Measurements from ENCODE around the gene GNB1L.
A peak's percentile ranks its signal among the peaks of the same experiment; 100 is the strongest.

Gene GNB1L

GRCh38 chr22:19848298-19849224 lies 6.1 kb downstream of the GNB1L start:
- no peak overlapping the region for H3K9ac ChIP-seq (ENCODE audit: low read length)

GRCh38 chr22:19847345-19847632 lies 7.4 kb downstream of the GNB1L start:
- Histone ChIP-seq H3K27me3 (ENCODE audit: control insufficient read depth, insufficient read depth, low read length) (no peaks in the 10 kb centered on the region), H3K36me3 (ENCODE audit: control insufficient read depth, insufficient read depth, low read length) (peaks cover 21% of the 10 kb centered on the region), H3K27ac (ENCODE audit: low read depth, low read length) (no peak overlapping the region), H3K9ac (ENCODE audit: low read length) (no peak overlapping the region), H3K4me3 (ENCODE audit: low read length) (no peak overlapping the region), H3K4me1 (ENCODE audit: control insufficient read depth, insufficient read depth, low read length) (no peaks in the 10 kb centered on the region)

More at GRCh38 chr22:19848298-19849224, 6.1 kb downstream of the GNB1L start:
- Histone ChIP-seq H3K27ac (ENCODE audit: low read depth, low read length) (no peak overlapping the region), H3K27me3 (ENCODE audit: control insufficient read depth, insufficient read depth, low read length) (no peaks in the 10 kb centered on the region), H3K36me3 (ENCODE audit: control insufficient read depth, insufficient read depth, low read length) (peaks cover 23% of the 10 kb centered on the region), H3K4me1 (ENCODE audit: control insufficient read depth, insufficient read depth, low read length) (peaks cover 9% of the 10 kb centered on the region), H3K4me3 (ENCODE audit: low read length) (no peak overlapping the region)

- no peaks in the 10 kb centered on the region for H3K27me3 ChIP-seq (ENCODE audit: control insufficient read depth, insufficient read depth, low read length)
- no peak overlapping the region for H3K27ac ChIP-seq (ENCODE audit: low read depth, low read length)
- H3K4me3 ChIP-seq (ENCODE audit: low read length), result no peak overlapping the region
- H3K4me1 ChIP-seq (ENCODE audit: control insufficient read depth, insufficient read depth, low read length), result no peaks in the 10 kb centered on the region
- no peak overlapping the region for H3K9ac ChIP-seq (ENCODE audit: low read length)
- H3K36me3 ChIP-seq (ENCODE audit: control insufficient read depth, insufficient read depth, low read length), result peaks cover 16% of the 10 kb centered on the region
Measured at GRCh38 chr22:19846620-19847344, 7.9 kb downstream of the GNB1L start.

GRCh38 chr22:19845054-19845722 lies 9.5 kb downstream of the GNB1L start:
- Histone ChIP-seq H3K4me3 (ENCODE audit: low read length) (no peak overlapping the region), H3K27me3 (ENCODE audit: control insufficient read depth, insufficient read depth, low read length) (no peaks in the 10 kb centered on the region), H3K27ac (ENCODE audit: low read depth, low read length) (no peak overlapping the region), H3K9ac (ENCODE audit: low read length) (no peak overlapping the region), H3K36me3 (ENCODE audit: control insufficient read depth, insufficient read depth, low read length) (peaks cover 1% of the 10 kb centered on the region), H3K4me1 (ENCODE audit: control insufficient read depth, insufficient read depth, low read length) (no peaks in the 10 kb centered on the region)

- no peaks in the 10 kb centered on the region for H3K36me3 ChIP-seq (ENCODE audit: control insufficient read depth, insufficient read depth, low read length)
- H3K9ac ChIP-seq (ENCODE audit: low read length), result no peak overlapping the region
- no peak overlapping the region for H3K4me3 ChIP-seq (ENCODE audit: low read length)
- no peak overlapping the region for H3K27ac ChIP-seq (ENCODE audit: low read depth, low read length)
- no peaks in the 10 kb centered on the region for H3K27me3 ChIP-seq (ENCODE audit: control insufficient read depth, insufficient read depth, low read length)
- no peaks in the 10 kb centered on the region for H3K4me1 ChIP-seq (ENCODE audit: control insufficient read depth, insufficient read depth, low read length)
Measured at GRCh38 chr22:19844377-19845053, 10.2 kb downstream of the GNB1L start.

- no peaks in the 10 kb centered on the region for H3K4me1 ChIP-seq (ENCODE audit: control insufficient read depth, insufficient read depth, low read length)
- H3K27me3 ChIP-seq (ENCODE audit: control insufficient read depth, insufficient read depth, low read length), result no peaks in the 10 kb centered on the region
- H3K27ac ChIP-seq (ENCODE audit: low read depth, low read length), result peak overlapping the region; percentile 18
- H3K4me3 ChIP-seq (ENCODE audit: low read length), result no peak overlapping the region
- H3K36me3 ChIP-seq (ENCODE audit: control insufficient read depth, insufficient read depth, low read length), result no peaks in the 10 kb centered on the region
- no peak overlapping the region for H3K9ac ChIP-seq (ENCODE audit: low read length)
Measured at GRCh38 chr22:19843857-19844376, 10.8 kb downstream of the GNB1L start.

GRCh38 chr22:19843107-19843856 lies 11.4 kb downstream of the GNB1L start:
- Histone ChIP-seq H3K4me3 (ENCODE audit: low read length) (no peak overlapping the region), H3K27ac (ENCODE audit: low read depth, low read length) (no peak overlapping the region), H3K36me3 (ENCODE audit: control insufficient read depth, insufficient read depth, low read length) (no peaks in the 10 kb centered on the region), H3K9ac (ENCODE audit: low read length) (no peak overlapping the region), H3K27me3 (ENCODE audit: control insufficient read depth, insufficient read depth, low read length) (no peaks in the 10 kb centered on the region), H3K4me1 (ENCODE audit: control insufficient read depth, insufficient read depth, low read length) (no peaks in the 10 kb centered on the region)

- no peak overlapping the region for H3K27ac ChIP-seq (ENCODE audit: low read depth, low read length)
- H3K4me3 ChIP-seq (ENCODE audit: low read length), result no peak overlapping the region
- H3K27me3 ChIP-seq (ENCODE audit: control insufficient read depth, insufficient read depth, low read length), result no peaks in the 10 kb centered on the region
- no peak overlapping the region for H3K9ac ChIP-seq (ENCODE audit: low read length)
- H3K4me1 ChIP-seq (ENCODE audit: control insufficient read depth, insufficient read depth, low read length), result no peaks in the 10 kb centered on the region
- no peaks in the 10 kb centered on the region for H3K36me3 ChIP-seq (ENCODE audit: control insufficient read depth, insufficient read depth, low read length)
Measured at GRCh38 chr22:19842393-19843106, 12.1 kb downstream of the GNB1L start.

- Histone ChIP-seq H3K4me3 (ENCODE audit: low read length) (no peak overlapping the region), H3K27me3 (ENCODE audit: control insufficient read depth, insufficient read depth, low read length) (no peaks in the 10 kb centered on the region), H3K27ac (ENCODE audit: low read depth, low read length) (no peak overlapping the region), H3K4me1 (ENCODE audit: control insufficient read depth, insufficient read depth, low read length) (no peaks in the 10 kb centered on the region), H3K36me3 (ENCODE audit: control insufficient read depth, insufficient read depth, low read length) (no peaks in the 10 kb centered on the region), H3K9ac (ENCODE audit: low read length) (no peak overlapping the region)
Measured at GRCh38 chr22:19841641-19842392, 12.9 kb downstream of the GNB1L start.

GRCh38 chr22:19840955-19841640 lies 13.6 kb downstream of the GNB1L start:
- no peak overlapping the region for H3K4me3 ChIP-seq (ENCODE audit: low read length)
- H3K27ac ChIP-seq (ENCODE audit: low read depth, low read length), result no peak overlapping the region
- no peaks in the 10 kb centered on the region for H3K36me3 ChIP-seq (ENCODE audit: control insufficient read depth, insufficient read depth, low read length)
- no peak overlapping the region for H3K9ac ChIP-seq (ENCODE audit: low read length)
- no peaks in the 10 kb centered on the region for H3K27me3 ChIP-seq (ENCODE audit: control insufficient read depth, insufficient read depth, low read length)
- no peaks in the 10 kb centered on the region for H3K4me1 ChIP-seq (ENCODE audit: control insufficient read depth, insufficient read depth, low read length)
